Measurements from ENCODE around the gene SLC17A9. TPM values are rescaled to one million over a fixed set of nuclear protein-coding genes. Genes with fewer than 3 reads are reported as not detected.
A peak's percentile ranks its signal among the peaks of the same experiment; 100 is the strongest.

SLC17A9 gene
- polyA plus RNA-seq, 6 donors from 2014 or later = 3.1 to 10.0 (median 5.1) TPM

GRCh38 chr20:62937268-62938104, 15.0 kb upstream of the SLC17A9 start:
- no peaks in the 10 kb centered on the region for H3K9me3 Mint-ChIP-seq

DNA sequence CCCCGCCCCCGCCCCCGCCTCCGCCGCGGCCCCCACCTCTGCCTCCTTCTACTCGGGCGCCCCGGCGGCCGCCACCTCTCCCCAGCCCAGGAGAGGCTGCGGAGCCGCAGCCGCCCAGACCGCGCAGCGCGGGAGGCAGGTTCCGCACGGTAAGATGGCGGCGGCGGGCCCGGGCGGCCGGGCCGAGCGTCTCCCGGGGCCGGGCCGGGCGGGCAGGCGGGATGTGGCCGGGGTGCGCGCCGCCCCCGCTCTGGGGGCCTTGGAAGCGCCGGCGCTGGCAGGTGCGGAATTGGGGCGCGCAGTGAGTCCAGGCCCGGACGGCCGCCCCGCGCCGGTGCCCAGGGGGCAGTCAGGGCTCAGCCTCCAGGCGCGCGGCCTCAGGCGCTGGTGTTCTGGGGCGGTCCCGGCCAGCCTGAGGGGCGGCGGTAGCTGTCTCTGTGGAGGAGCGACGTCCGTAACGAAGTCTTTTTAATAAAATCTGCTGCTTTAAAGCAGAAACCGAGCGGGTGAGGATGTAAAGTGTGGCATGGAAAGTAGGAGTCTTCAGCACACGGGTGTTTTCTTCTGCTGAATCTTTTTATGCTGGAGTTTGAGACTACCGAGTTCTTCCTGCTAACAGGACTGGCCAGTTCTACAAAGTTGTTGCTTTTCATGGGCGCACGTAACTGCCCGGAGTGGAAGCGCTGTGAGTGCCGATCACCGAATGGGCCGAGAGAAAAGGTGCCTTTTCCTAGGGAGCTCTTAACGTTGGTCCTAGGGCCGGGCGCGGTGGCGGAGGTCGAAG, 14.2 kb upstream of the SLC17A9 start, which contains the start of gene GID8:
Gene GID8 (plus strand): TSS at position 43 of the 784 bp plus-strand sequence. CDS start 3,356 bp downstream, outside the sequence.
- DNase-seq (no peak), ATAC-seq (ENCODE audit: low read depth in 2 of 2) (peak; percentile 51 to 59)
- peaks cover 29 to 35% (median 33%) of the 10 kb centered on the region in 3 donors for H3K4me1 Mint-ChIP-seq
- peak within 1 kb of the TSS; percentile 97 to 99 (median 98) for H3K27ac Mint-ChIP-seq
- H3K9me3 Mint-ChIP-seq = no peaks in the 10 kb centered on the region
- no peaks in the 10 kb centered on the region for H3K27me3 Mint-ChIP-seq
- H3K4me3 Mint-ChIP-seq = peak within 1 kb of the TSS in 7 of 8 donors; percentile 87 to 99 (median 95)
- peaks cover 7 to 10% of the 10 kb centered on the region in 2 donors for H3K36me3 Mint-ChIP-seq

More at GRCh38 chr20:62937268-62938104, 15.0 kb upstream of the SLC17A9 start:
- ATAC-seq (ENCODE audit: low read depth in 2 of 2) (peak; percentile 86 to 90), DNase-seq (peak; percentile 97)
- Mint-ChIP-seq H3K36me3 (peaks cover 6 to 7% of the 10 kb centered on the region in 2 donors), H3K27ac (peak overlapping the region; percentile 95 to 99 (median 98)), H3K27me3 (no peaks in the 10 kb centered on the region), H3K4me1 (peaks cover 36 to 41% (median 36%) of the 10 kb centered on the region in 3 donors), H3K4me3 (peak overlapping the region in 3 of 8 donors; percentile 93 to 99 (median 98))

DNA sequence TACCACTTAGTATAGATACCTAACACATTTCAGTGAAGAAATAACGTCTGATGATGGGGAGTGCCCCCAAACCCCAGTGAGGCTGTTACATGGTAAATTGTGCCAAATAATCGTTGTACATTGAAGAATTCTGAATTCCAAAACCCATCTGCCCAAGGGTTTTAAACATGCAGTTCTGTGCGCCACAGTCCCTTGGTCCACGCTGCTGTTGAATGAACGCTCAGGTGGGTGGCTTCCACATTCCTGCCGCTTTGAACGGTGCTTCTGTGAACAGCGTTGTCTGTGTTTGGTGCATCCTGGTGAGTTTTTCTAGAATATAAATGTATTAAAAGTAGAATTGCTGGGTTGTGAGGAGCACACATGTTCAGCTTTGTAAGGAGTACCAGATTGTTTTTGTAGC, 11.6 kb upstream of the SLC17A9 start:
- Mint-ChIP-seq H3K36me3 (peaks cover 10 to 15% of the 10 kb centered on the region in 2 donors), H3K9me3 (no peaks in the 10 kb centered on the region), H3K4me1 (peaks cover 29 to 35% (median 33%) of the 10 kb centered on the region in 3 donors), H3K4me3 (peak overlapping the region in 4 of 8 donors; percentile 22 to 97 (median 44)), H3K27me3 (no peaks in the 10 kb centered on the region), H3K27ac (peak overlapping the region in 1 of 6 donors; percentile 69)
- no peak for ATAC-seq (ENCODE audit: low read depth in 2 of 2)
- no peak for DNase-seq

- peaks cover 29 to 32% (median 29%) of the 10 kb centered on the region in 3 donors for H3K4me1 Mint-ChIP-seq
- H3K4me3 Mint-ChIP-seq = peak overlapping the region in 2 of 8 donors; percentile 33 to 53
- DNase-seq (no peak), ATAC-seq (ENCODE audit: low read depth in 2 of 2) (no peak)
- H3K27ac Mint-ChIP-seq = peak overlapping the region in 1 of 6 donors; percentile 72
- peaks cover 10 to 15% of the 10 kb centered on the region in 2 donors for H3K36me3 Mint-ChIP-seq
- H3K27me3 Mint-ChIP-seq = no peaks in the 10 kb centered on the region
- no peaks in the 10 kb centered on the region for H3K9me3 Mint-ChIP-seq
Measured at GRCh38 chr20:62941792-62942191, 10.7 kb upstream of the SLC17A9 start.

GRCh38 chr20:62942456-62942855, 10.1 kb upstream of the SLC17A9 start:
- Mint-ChIP-seq H3K4me1 (peaks cover 25 to 33% (median 25%) of the 10 kb centered on the region in 3 donors), H3K27ac (no peak overlapping the region), H3K36me3 (peaks cover 15 to 16% of the 10 kb centered on the region in 2 donors), H3K27me3 (no peaks in the 10 kb centered on the region), H3K9me3 (no peaks in the 10 kb centered on the region), H3K4me3 (peak overlapping the region in 1 of 8 donors; percentile 53)
- ATAC-seq (ENCODE audit: low read depth in 2 of 2) (no peak), DNase-seq (no peak)

DNA sequence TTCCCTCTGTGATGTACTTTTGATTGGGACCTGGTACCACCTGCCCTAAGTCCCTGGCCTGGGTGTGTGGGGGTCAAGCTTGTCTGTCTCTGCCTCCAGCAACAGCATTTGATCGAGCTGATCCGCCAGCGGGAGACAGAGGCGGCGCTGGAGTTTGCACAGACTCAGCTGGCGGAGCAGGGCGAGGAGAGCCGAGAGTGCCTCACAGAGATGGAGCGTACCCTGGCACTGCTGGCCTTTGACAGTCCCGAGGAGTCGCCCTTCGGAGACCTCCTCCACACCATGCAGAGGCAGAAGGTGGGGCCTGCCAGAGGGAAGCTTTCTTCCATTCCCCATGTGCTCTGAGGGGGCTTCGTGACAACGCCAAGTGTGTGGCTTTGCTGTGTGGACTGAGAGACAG, 9.1 kb upstream of the SLC17A9 start:
- DNase-seq (no peak), ATAC-seq (ENCODE audit: low read depth in 2 of 2) (no peak)
- peaks cover 15 to 20% of the 10 kb centered on the region in 2 donors for H3K36me3 Mint-ChIP-seq
- H3K4me3 Mint-ChIP-seq = no peak overlapping the region
- no peak overlapping the region for H3K27ac Mint-ChIP-seq
- H3K9me3 Mint-ChIP-seq = no peaks in the 10 kb centered on the region
- no peaks in the 10 kb centered on the region for H3K27me3 Mint-ChIP-seq
- H3K4me1 Mint-ChIP-seq = peaks cover 24 to 26% (median 25%) of the 10 kb centered on the region in 3 donors

DNA sequence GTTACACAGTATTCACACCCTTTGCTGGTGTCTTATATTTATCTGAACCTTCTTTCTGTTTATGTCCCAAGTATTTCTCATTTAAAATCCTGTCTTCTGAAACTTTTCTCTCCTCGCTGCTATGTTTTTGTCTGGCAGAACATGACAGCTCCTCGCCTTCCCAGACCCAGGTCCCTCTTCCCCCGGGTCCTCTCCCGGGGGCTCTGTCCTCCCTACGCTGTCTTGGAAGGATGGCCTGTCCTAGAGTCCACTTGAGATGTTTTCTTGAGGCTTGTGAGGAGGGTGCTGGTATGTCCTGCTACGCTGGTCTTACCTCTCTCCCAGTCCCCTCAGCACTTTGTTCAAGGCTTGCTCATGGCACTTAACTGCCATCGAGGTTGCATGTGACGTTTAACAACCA, 8.3 kb upstream of the SLC17A9 start:
- Mint-ChIP-seq H3K4me1 (peaks cover 16 to 20% (median 17%) of the 10 kb centered on the region in 3 donors), H3K36me3 (peaks cover 15 to 20% of the 10 kb centered on the region in 2 donors), H3K27me3 (no peaks in the 10 kb centered on the region), H3K27ac (no peak overlapping the region), H3K4me3 (peak overlapping the region in 1 of 8 donors; percentile 63), H3K9me3 (no peaks in the 10 kb centered on the region)
- DNase-seq = no peak
- no peak for ATAC-seq (ENCODE audit: low read depth in 2 of 2)

GRCh38 chr20:62944746-62945145, 7.8 kb upstream of the SLC17A9 start:
- Mint-ChIP-seq H3K27me3 (no peaks in the 10 kb centered on the region), H3K27ac (no peak overlapping the region), H3K9me3 (peaks cover 0 to under 1% (median 0%) of the 10 kb centered on the region in 7 donors), H3K36me3 (peaks cover 15 to 20% of the 10 kb centered on the region in 2 donors), H3K4me1 (peaks cover 12 to 14% (median 13%) of the 10 kb centered on the region in 3 donors), H3K4me3 (no peak overlapping the region)
- no peak for DNase-seq
- no peak for ATAC-seq (ENCODE audit: low read depth in 2 of 2)

- Mint-ChIP-seq H3K36me3 (peaks cover 15 to 20% of the 10 kb centered on the region in 2 donors), H3K4me1 (peaks cover 7 to 13% (median 12%) of the 10 kb centered on the region in 3 donors), H3K27ac (no peak overlapping the region), H3K9me3 (peaks cover 0 to 2% (median 0%) of the 10 kb centered on the region in 7 donors), H3K4me3 (no peak overlapping the region), H3K27me3 (no peaks in the 10 kb centered on the region)
- ATAC-seq (ENCODE audit: low read depth in 2 of 2) (no peak), DNase-seq (no peak)
Measured at GRCh38 chr20:62945771-62946339, 6.7 kb upstream of the SLC17A9 start.

DNA sequence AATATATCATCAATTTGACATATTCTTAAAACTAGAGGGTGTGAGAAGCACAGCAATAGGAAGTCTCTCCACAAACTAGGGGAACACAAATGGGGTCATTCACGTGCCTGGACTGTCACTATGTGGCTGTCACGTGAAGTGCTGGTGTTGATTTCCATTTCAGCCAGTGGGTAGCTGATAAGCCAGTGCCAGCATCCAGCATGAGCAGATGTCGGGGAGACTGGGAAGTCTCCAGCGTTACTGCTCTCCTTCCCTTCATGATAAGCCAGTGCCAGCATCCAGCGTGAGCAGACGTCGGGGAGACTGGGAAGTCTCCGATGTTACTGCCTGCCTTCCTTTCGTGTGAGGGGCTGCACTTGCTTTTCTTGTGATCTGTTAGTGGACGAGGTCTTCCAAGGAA, 5.6 kb upstream of the SLC17A9 start:
- Mint-ChIP-seq H3K4me3 (peak overlapping the region in 1 of 8 donors; percentile 62), H3K9me3 (peaks cover 0 to 2% (median 0%) of the 10 kb centered on the region in 7 donors), H3K27ac (peak overlapping the region in 2 of 6 donors; percentile 36 to 39), H3K4me1 (peaks cover 4 to 6% (median 4%) of the 10 kb centered on the region in 3 donors), H3K27me3 (no peaks in the 10 kb centered on the region), H3K36me3 (peaks cover 9 to 14% of the 10 kb centered on the region in 2 donors)
- no peak for ATAC-seq (ENCODE audit: low read depth in 2 of 2)
- DNase-seq = no peak

DNA sequence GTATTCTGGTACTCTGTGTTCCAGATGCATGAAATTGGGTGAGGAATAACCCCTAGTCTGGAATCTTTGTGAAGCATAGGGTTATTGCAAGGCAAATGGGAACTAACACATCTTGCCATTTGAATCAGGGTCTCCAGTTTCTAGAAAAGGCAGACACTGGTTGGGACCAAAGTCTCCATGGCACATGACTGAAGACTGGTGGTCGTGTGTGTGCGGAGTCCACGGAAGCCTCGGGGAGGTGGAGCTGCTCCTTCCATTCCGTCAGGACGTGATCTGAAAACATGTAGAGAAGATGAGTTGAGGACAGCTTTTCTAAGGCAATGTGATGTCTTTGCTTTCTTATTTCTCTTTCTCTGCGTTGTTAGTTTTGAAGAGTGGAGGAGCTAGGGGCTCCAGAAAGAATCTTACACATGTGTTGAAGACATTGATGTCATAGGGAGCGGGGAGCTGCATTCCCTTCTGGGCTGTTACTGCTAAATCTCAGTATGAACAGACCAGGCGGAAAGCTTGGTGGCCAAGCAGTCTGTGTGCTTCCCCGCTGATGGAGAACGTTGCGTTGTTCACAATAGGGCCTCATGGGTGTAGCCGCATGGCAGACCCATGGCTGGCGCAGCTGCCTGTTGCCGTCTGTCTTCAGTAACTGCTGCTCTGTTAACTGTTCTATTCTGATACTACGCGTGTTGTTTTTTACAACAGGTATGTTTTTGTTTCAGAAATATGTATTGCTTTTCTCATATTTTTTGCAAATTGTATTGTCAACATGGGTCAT, 4.8 kb upstream of the SLC17A9 start:
- peaks cover 6 to 10% (median 8%) of the 10 kb centered on the region in 3 donors for H3K4me1 Mint-ChIP-seq
- ATAC-seq (ENCODE audit: low read depth in 2 of 2) (no peak), DNase-seq (no peak)
- no peaks in the 10 kb centered on the region for H3K27me3 Mint-ChIP-seq
- H3K27ac Mint-ChIP-seq = peak overlapping the region in 2 of 6 donors; percentile 26 to 39
- H3K36me3 Mint-ChIP-seq = peaks cover 8 to 12% of the 10 kb centered on the region in 2 donors
- peaks cover 0 to 2% (median 0%) of the 10 kb centered on the region in 7 donors for H3K9me3 Mint-ChIP-seq
- H3K4me3 Mint-ChIP-seq = peak overlapping the region in 1 of 8 donors; percentile 62

DNA sequence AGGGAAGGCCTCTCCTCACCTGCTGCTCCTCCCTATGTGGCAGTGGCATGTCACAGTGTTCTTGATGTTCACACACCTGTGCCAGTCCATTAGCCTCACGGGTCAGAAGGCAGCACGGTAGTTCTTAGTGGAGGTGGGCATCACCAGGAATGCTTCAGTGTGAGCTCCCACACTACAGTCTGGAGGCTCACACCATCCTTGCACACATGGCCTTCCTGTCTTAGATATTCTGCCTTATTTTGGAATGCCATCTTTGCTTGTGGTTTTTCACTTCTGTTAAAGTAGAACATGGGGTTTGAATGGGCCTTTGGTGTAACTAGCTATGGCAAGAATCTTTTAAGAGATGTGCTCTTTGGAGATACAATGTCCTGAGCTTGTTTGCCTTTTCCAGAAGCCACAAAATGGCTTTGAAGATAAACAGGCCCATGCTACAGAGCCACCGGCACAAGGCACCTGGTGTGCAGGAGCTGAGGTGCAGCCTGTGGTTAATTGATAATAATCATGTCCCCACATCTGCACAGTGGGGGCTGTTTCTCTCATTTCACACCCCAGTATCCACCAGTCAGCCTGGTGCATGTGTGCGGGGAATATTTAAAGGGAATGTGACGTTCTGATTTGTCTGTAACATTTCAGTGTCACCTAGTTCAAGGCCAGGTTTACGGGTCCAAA, 3.2 kb upstream of the SLC17A9 start:
- no peak for ATAC-seq (ENCODE audit: low read depth in 2 of 2)
- no peak for DNase-seq
- Mint-ChIP-seq H3K4me1 (peaks cover 16 to 25% (median 18%) of the 10 kb centered on the region in 3 donors), H3K9me3 (peaks cover 0 to 2% (median 0%) of the 10 kb centered on the region in 7 donors), H3K36me3 (peaks cover 4 to 10% of the 10 kb centered on the region in 2 donors), H3K27me3 (no peaks in the 10 kb centered on the region), H3K4me3 (peak overlapping the region in 2 of 8 donors; percentile 10 to 22), H3K27ac (peak overlapping the region in 1 of 6 donors; percentile 85)
